ENCODE measurements around the gene TAMALIN. TPM values are rescaled to one million over a fixed set of nuclear protein-coding genes. Genes with fewer than 3 reads are reported as not detected.

TAMALIN gene
- total RNA-seq, 1 experiment from 2014 or later: not detected

GRCh38 chr12:52032804-52033445, 26.2 kb downstream of the TAMALIN start:
- DNase-seq (ENCODE audit: extremely low read depth, low read depth): peak; percentile 97

- DNase-seq (ENCODE audit: extremely low read depth, low read depth): no peak
Measured at GRCh38 chr12:52033446-52034140, 26.8 kb downstream of the TAMALIN start.

- no peak for DNase-seq (ENCODE audit: extremely low read depth, low read depth)
Measured at GRCh38 chr12:52035190-52035589, 28.4 kb downstream of the TAMALIN start.

GRCh38 chr12:52035926-52036325, 29.2 kb downstream of the TAMALIN start:
- DNase-seq (ENCODE audit: extremely low read depth, low read depth): no peak

- peak; percentile 85 for DNase-seq (ENCODE audit: extremely low read depth, low read depth)
Measured at GRCh38 chr12:52036587-52037171, 29.9 kb downstream of the TAMALIN start.

- no peak for DNase-seq (ENCODE audit: extremely low read depth, low read depth)
Measured at GRCh38 chr12:52037248-52037861, 30.6 kb downstream of the TAMALIN start.

GRCh38 chr12:52038447-52038846, 31.7 kb downstream of the TAMALIN start:
- DNase-seq (ENCODE audit: extremely low read depth, low read depth): no peak

GRCh38 chr12:52041035-52041434, 34.3 kb downstream of the TAMALIN start:
- DNase-seq (ENCODE audit: extremely low read depth, low read depth): no peak

- no peak for DNase-seq (ENCODE audit: extremely low read depth, low read depth)
Measured at GRCh38 chr12:52041695-52042123, 35.0 kb downstream of the TAMALIN start.

- no peak for DNase-seq (ENCODE audit: extremely low read depth, low read depth)
Measured at GRCh38 chr12:52042706-52043385, 36.1 kb downstream of the TAMALIN start.

GRCh38 chr12:52043386-52044212, 36.9 kb downstream of the TAMALIN start:
- no peak for DNase-seq (ENCODE audit: extremely low read depth, low read depth)

- no peak for DNase-seq (ENCODE audit: extremely low read depth, low read depth)
Measured at GRCh38 chr12:52044292-52044983, 37.7 kb downstream of the TAMALIN start.

GRCh38 chr12:52045794-52046199, 39.1 kb downstream of the TAMALIN start:
- DNase-seq (ENCODE audit: extremely low read depth, low read depth): no peak

- DNase-seq (ENCODE audit: extremely low read depth, low read depth): no peak
Measured at GRCh38 chr12:52046859-52047258, 40.1 kb downstream of the TAMALIN start.

- no peak for DNase-seq (ENCODE audit: extremely low read depth, low read depth)
Measured at GRCh38 chr12:52049286-52049685, 42.5 kb downstream of the TAMALIN start.

GRCh38 chr12:52049688-52050087, 42.9 kb downstream of the TAMALIN start:
- no peak for DNase-seq (ENCODE audit: extremely low read depth, low read depth)

GRCh38 chr12:52050116-52050757, 43.5 kb downstream of the TAMALIN start:
- no peak for DNase-seq (ENCODE audit: extremely low read depth, low read depth)

GRCh38 chr12:52050758-52051541, 44.2 kb downstream of the TAMALIN start, which contains the start of gene NR4A1:
Gene NR4A1 (plus strand): TSS chr12:52051442. CDS start chr12:52054329, 2,887 bp downstream.
- DNase-seq (ENCODE audit: extremely low read depth, low read depth): peak; percentile 96
